NT2/D1 (cell line): ENCODE measurements around the gene COIL.

Source experiments
- DNase-seq: peaks from one replicate; pipeline ENCODE4 v3.0.0-alpha.2; 2011; ENCODE audit warnings: low read depth, low spot score
- H3K27me3 ChIP-seq: 2 replicates; pipeline ENCODE4 v1.6.0; 2011; ENCODE audit warnings: mild to moderate bottlenecking; ENCODE audit not compliant: insufficient read length, insufficient read depth
- H3K36me3 ChIP-seq: 2 replicates; pipeline ENCODE4 v1.6.1; 2011; ENCODE audit warnings: mild to moderate bottlenecking, low read length, mixed read lengths; ENCODE audit not compliant: insufficient read depth, insufficient read length
- H3K4me1 ChIP-seq: 2 replicates; pipeline ENCODE4 v1.5.1; 2011; ENCODE audit not compliant: insufficient read depth, insufficient read length
- H3K4me3 ChIP-seq: 2 replicates; pipeline ENCODE4 v1.5.1; 2011; ENCODE audit warnings: low read depth; ENCODE audit not compliant: insufficient read length
- H3K9ac ChIP-seq: 2 replicates; pipeline ENCODE4 v1.6.0; 2011; ENCODE audit warnings: low read depth; ENCODE audit not compliant: insufficient read length
- H3K9me3 ChIP-seq: 2 replicates; pipeline ENCODE4 v1.5.1; 2011; ENCODE audit warnings: mild to moderate bottlenecking, low read length; ENCODE audit not compliant: insufficient read depth
- SUZ12 ChIP-seq: IDR thresholded peaks from 2 replicates; pipeline ENCODE4 v1.6.1; 2011; ENCODE audit not compliant: insufficient read length, insufficient read depth; ENCODE audit errors: extremely low read depth
- YY1 ChIP-seq: IDR thresholded peaks from 2 replicates; pipeline ENCODE4 v1.6.1; 2011; ENCODE audit not compliant: insufficient read length, insufficient read depth
- ZNF274 ChIP-seq: IDR thresholded peaks from 2 replicates; pipeline ENCODE4 v1.6.1; 2011; ENCODE audit warnings: mild to moderate bottlenecking, low read depth, low read length

COIL gene

DNA sequence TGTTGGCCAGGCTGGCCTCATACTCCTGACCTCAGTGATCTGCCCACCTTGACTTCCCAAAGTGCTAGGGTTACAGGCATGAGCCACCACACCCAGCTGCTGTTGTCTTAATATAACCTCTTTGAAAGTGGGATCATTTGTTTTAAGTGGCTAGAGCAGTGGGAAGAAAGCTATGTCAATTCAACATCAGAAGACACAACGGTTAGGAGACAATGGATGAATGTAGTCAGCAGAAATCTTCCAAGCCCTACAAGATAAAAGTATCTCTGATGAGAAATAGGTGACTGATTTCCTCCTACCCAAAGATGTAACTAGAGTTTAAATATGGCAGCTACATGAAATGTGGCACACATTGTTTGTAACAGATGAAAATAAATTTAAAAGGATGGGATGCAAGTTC, 27.0 kb downstream of the COIL start:
- peaks cover 43% of the 10 kb centered on the region for H3K36me3 ChIP-seq
- DNase-seq = no peak
- TF ChIP-seq SUZ12 = no peak
- no peak for TF ChIP-seq ZNF274
- no peak for TF ChIP-seq YY1

DNA sequence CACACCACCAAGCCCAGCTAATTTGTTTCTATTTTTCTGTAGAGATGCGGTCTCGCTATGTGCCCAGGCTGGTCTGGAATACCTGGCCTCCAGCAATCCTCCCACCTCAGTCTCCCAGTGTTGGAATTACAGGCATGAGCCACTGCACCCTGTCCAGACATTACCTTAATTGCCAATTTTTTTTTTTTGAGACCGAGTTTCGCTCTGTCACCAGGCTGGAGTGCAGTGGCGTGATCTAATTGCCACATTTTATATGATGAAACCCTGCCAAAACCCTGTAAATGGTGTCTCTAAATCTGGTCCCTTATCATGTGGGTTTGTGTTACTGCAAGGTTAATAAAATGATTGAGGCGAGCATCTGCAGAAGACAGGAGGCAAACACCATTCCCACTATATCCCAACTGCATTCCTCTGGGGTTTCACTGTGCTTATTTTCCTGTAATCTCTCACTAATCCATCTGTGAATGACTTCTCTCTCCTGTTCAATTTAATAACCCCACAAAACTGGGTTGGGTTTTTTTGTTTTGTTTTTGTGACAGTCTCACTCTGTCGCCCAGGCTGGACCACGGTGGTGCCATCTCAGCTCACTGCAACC, 27.6 kb downstream of the COIL start:
- H3K36me3 ChIP-seq = peaks cover 38% of the 10 kb centered on the region
- TF ChIP-seq YY1 (no peak), ZNF274 (no peak), SUZ12 (no peak)
- H3K9ac ChIP-seq = no peak overlapping the region
- no peak for DNase-seq
- no peaks in the 10 kb centered on the region for H3K4me1 ChIP-seq
- H3K27me3 ChIP-seq = no peaks in the 10 kb centered on the region
- H3K9me3 ChIP-seq = peaks cover 49% of the 10 kb centered on the region
- no peak overlapping the region for H3K4me3 ChIP-seq

More for the DNA sequence above, 27.0 kb downstream of the COIL start:
- Histone ChIP-seq H3K9me3 (peaks cover 43% of the 10 kb centered on the region), H3K4me3 (no peak overlapping the region), H3K27me3 (no peaks in the 10 kb centered on the region), H3K4me1 (no peaks in the 10 kb centered on the region), H3K9ac (no peak overlapping the region)

DNA sequence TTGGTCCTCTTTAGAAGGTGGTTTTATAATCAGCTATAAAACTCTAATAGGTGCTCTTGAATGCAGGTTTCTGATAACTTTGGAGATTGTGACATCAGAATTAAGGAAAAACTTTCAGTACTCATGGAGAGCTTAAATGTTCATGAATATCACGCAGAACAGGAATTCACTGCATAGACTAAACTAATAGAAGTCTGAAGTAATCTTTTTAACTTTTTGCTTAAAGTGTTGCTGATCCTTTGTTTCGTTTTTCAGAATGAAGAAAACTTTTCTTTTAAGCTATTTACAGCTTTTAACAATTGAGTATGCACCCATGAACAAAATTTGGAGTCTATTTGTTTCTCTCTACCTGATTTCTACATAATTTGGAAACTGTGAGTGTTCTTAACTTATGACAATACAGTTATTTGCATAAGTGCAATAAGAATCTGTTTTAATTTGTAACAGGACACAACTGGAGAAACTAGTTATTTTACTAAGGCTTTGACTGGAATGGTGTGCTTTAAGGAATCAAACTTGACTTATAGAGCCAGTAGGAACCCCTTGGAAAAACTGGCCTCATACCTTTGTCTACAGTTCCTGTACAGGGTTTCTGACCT, 30.0 kb downstream of the COIL start:
- no peak for DNase-seq
- H3K9me3 ChIP-seq = peaks cover 60% of the 10 kb centered on the region
- no peaks in the 10 kb centered on the region for H3K27me3 ChIP-seq
- H3K4me3 ChIP-seq = no peak overlapping the region
- peaks cover 18% of the 10 kb centered on the region for H3K36me3 ChIP-seq
- H3K9ac ChIP-seq = no peak overlapping the region
- no peak for TF ChIP-seq SUZ12
- TF ChIP-seq ZNF274 = no peak
- TF ChIP-seq YY1 = no peak
- no peaks in the 10 kb centered on the region for H3K4me1 ChIP-seq

DNA sequence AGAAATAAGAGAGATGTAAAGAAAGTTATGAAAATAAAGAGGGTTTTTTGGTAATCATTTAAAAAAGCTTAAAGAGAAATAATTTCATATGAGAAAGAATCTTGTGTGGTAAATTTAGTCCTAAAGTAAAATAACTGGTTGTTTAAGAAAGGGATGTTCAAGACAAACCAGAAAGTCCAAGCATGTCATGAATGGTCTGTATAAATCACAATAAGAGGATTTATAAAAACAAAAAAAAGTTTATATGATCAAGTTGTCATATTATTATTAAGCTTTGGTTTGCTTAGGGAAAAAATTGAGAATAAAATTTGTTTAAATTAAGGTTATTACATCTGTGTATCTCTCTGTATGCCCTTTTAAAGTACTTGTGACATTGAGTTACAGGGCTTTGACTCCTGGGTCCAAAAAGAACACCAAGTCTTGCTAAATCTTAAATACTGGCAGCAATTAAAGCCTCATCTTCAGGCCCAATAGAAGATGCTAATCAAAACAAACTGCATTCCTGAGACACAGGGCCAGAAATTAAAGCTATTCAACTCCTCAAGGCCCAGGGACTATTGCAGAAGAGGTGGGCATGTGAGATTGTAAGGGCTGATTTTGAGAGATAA, 31.4 kb downstream of the COIL start:
- DNase-seq = no peak
- Histone ChIP-seq H3K4me1 (no peaks in the 10 kb centered on the region), H3K9me3 (peaks cover 60% of the 10 kb centered on the region), H3K9ac (no peak overlapping the region), H3K4me3 (no peak overlapping the region), H3K27me3 (no peaks in the 10 kb centered on the region), H3K36me3 (peaks cover 6% of the 10 kb centered on the region)
- no peak for TF ChIP-seq SUZ12
- TF ChIP-seq YY1 = no peak
- TF ChIP-seq ZNF274 = no peak

DNA sequence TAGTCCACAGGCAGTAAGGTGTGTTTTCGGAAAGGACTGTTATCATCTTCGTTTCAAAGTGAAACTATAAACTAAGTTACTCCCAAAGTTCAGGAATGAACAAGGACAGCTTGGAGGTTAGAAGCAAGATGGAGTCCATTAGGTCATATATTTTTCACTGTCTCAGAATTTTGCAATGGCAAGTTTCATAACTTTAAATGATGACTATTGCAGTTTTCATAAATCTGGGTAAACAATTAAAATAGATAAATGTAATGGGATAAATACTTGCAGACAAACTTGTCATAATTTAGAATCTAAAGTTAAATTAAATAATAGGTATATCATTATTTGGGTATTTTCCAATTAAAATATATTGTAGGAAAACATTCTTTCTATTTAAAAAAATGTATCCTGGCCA, 32.3 kb downstream of the COIL start:
- no peaks in the 10 kb centered on the region for H3K36me3 ChIP-seq
- DNase-seq = no peak
- peaks cover 60% of the 10 kb centered on the region for H3K9me3 ChIP-seq
- TF ChIP-seq YY1 (no peak), ZNF274 (no peak), SUZ12 (no peak)
- H3K4me3 ChIP-seq = no peak overlapping the region
- no peak overlapping the region for H3K9ac ChIP-seq
- no peaks in the 10 kb centered on the region for H3K27me3 ChIP-seq
- no peaks in the 10 kb centered on the region for H3K4me1 ChIP-seq

DNA sequence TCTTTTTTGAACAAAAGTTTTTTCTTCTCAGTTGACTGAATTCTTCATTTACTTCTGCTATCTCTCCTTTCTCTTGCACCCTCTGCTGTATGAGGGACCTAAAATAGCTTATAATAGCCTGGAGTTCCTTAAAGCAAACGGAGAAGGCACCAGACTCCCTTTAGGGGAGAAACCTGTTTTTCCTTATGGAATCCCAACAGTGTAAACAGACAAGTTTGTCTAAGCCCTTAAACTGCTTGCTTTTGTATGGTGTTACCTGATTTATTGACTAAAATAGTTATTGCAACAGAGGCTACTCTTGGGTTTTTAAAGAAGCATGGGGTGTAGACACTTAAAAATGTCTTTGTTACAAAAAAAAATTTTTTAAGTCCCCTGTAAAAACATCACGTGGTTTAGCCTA, 34.1 kb downstream of the COIL start:
- no peak for DNase-seq
- H3K4me1 ChIP-seq = no peaks in the 10 kb centered on the region
- TF ChIP-seq SUZ12 = no peak
- peaks cover 45% of the 10 kb centered on the region for H3K9me3 ChIP-seq
- no peaks in the 10 kb centered on the region for H3K27me3 ChIP-seq
- H3K36me3 ChIP-seq = no peaks in the 10 kb centered on the region
- no peak overlapping the region for H3K4me3 ChIP-seq
- no peak overlapping the region for H3K9ac ChIP-seq

DNA sequence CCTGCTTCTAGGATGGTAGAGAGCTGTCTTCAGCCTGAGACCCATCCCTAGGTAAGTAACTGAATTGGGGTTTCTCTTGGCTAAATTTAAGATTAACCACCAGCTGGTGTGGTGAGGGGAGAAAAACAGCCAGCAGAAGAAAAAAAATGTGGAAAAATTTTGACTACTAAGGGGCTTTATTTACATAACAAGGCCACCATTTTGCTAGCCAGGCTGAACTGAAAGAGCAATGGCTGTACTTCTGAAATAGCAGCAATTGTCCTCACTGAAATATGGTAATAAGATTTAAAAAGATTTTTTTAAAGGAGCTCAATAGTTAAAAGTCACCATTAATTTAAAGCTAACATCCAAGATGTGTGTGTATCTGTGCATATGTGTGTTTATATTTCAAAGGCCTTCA, 34.6 kb downstream of the COIL start:
- TF ChIP-seq SUZ12 = no peak
- no peak for TF ChIP-seq YY1
- TF ChIP-seq ZNF274 = no peak
- Histone ChIP-seq H3K9me3 (peaks cover 41% of the 10 kb centered on the region), H3K36me3 (no peaks in the 10 kb centered on the region), H3K9ac (no peak overlapping the region), H3K4me1 (no peaks in the 10 kb centered on the region), H3K27me3 (no peaks in the 10 kb centered on the region), H3K4me3 (no peak overlapping the region)
- no peak for DNase-seq

DNA sequence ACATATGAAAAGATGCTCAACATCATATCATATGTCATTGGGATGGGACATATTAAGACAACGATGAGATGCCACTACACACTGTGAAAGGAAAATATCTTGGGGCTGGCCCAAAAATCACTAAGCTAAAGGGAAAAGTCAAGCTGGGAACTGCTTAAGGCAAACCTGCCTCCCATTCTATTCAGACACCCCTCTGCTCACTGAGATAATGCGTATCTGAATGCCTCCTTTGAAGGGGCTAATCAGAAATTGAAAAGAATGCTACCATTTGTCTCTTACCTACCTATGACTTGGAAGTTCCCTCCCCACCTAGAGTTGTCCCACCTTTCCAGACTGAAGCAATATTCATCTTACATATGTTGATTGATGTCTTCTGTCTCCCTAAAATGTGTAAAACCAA, 35.8 kb downstream of the COIL start:
- Histone ChIP-seq H3K27me3 (no peaks in the 10 kb centered on the region), H3K4me3 (no peak overlapping the region), H3K9me3 (peaks cover 29% of the 10 kb centered on the region), H3K4me1 (no peaks in the 10 kb centered on the region), H3K36me3 (no peaks in the 10 kb centered on the region), H3K9ac (no peak overlapping the region)
- DNase-seq = no peak
- no peak for TF ChIP-seq SUZ12
